Skin epidermis (tissue), 12 donors: ENCODE results near the gene M1AP.

Source experiments
- H3K27ac ChIP-seq, 21 experiments: fragments of 200-600 bp; sonication (generic) in 11 of 21; one replicate each; pipeline ENCODE4 v1.5.0; 2020; ENCODE audit warnings: mild to moderate bottlenecking in 3 of 21, inconsistent platforms in 2 of 21, moderate library complexity in 2 of 21
- H3K4me3 ChIP-seq, 7 experiments: fragments of 200-600 bp; sonication (generic) in 2 of 7; one replicate each; pipeline ENCODE4 v1.5.0; 2020; ENCODE audit warnings: inconsistent platforms in 2 of 7, mild to moderate bottlenecking in 2 of 7, moderate library complexity in 1 of 7

The M1AP gene, protein sequence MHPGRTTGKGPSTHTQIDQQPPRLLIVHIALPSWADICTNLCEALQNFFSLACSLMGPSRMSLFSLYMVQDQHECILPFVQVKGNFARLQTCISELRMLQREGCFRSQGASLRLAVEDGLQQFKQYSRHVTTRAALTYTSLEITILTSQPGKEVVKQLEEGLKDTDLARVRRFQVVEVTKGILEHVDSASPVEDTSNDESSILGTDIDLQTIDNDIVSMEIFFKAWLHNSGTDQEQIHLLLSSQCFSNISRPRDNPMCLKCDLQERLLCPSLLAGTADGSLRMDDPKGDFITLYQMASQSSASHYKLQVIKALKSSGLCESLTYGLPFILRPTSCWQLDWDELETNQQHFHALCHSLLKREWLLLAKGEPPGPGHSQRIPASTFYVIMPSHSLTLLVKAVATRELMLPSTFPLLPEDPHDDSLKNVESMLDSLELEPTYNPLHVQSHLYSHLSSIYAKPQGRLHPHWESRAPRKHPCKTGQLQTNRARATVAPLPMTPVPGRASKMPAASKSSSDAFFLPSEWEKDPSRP

DNA sequence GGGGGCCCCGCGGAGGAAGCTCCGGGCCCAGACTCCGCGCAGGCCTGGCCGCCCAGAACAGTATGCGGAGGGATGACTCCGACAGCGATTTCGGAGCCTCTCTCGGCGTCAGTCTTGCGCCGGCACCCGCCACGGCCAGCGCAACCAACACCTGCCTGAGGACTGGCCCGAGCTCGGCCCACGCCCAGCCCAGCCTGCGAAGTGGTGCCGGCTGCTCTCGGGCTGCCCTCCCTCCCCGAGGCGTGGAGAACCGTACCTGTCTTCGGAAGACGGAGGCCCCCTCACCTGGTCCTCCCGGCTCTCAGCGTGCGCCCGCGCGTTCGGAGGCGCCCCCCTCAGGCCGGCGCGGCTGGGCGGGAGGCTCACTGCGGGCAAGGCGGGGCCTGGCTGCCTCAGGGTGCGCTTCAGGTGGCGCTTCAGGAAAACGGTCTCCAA, at the start of gene M1AP:
TSS of gene M1AP (minus strand) at position 322 of the 435 bp plus-strand sequence. CDS start 8,055 bp downstream, outside the sequence.
- H3K27ac ChIP-seq, result no peak within 1 kb of the TSS
- peak within 1 kb of the TSS in 2 of 7 experiments; percentile 10 to 18 for H3K4me3 ChIP-seq

DNA sequence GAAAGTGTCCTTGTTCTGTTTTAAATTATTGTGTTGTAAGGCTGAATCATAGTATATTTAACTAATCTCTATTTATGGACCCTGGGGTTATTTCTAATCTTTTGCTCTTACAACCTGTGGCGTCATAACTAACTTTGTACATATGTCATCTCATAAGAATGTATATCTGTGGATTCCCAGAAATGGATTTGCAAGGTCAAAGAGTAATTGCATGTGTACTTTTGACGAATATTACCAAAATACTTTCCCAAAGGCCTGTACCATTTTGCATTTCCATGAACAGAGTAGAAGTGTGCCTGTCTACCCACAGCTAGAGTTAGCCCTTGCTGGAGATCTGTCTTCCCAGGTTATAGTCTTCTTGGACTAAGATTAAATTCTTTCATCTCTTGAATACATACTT, 48.7 kb upstream of the M1AP start:
- no peak overlapping the region for H3K4me3 ChIP-seq
- H3K27ac ChIP-seq, result no peak overlapping the region

GRCh38 chr2:74695663-74696062, 47.5 kb upstream of the M1AP start:
- H3K27ac ChIP-seq, result no peak overlapping the region

GRCh38 chr2:74694281-74694680, 46.2 kb upstream of the M1AP start:
- Histone ChIP-seq H3K4me3 (no peak overlapping the region), H3K27ac (no peak overlapping the region)

More at GRCh38 chr2:74695663-74696062, 47.5 kb upstream of the M1AP start:
- H3K4me3 ChIP-seq, result no peak overlapping the region

DNA sequence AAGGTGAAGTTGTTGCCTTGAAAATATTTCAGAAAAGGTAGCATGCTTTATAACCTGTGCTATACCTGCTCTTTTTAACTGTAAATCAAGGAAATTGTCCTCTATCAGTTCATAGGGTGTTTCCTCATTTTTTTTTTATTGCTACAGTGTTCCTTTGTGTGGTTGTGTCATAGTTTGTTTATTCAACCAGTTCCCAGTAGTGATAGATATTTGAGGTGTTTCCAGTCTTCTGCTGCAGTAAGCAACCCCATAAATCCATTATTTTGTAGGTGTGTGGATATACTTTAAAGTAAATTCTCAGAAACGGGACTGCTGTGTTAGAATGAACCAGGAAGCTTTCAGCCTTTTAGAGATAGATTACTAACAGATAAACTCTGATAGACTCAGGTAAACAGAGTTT, 45.5 kb upstream of the M1AP start:
- no peak overlapping the region for H3K4me3 ChIP-seq
- H3K27ac ChIP-seq, result no peak overlapping the region

DNA sequence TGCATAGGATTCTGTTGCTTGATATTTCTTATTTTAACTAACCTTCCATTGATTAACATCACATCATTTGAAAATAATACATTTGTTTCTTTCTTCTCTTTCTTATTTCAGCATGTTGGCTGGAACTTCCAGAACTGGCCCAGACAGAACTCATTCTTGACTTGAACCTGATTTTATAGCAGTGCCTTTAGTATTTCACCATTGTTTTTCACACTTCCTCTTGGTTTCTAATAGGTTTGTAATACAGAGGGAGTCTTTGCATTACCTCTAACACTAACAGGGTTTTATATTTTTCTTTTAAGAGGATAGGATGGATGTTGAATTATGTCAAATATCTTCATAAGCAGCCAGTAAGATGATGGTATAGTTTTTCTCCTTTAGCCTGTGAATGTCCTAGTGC, 45.1 kb upstream of the M1AP start:
- Histone ChIP-seq H3K27ac (no peak overlapping the region), H3K4me3 (no peak overlapping the region)

GRCh38 chr2:74691929-74692328, 43.8 kb upstream of the M1AP start:
- no peak overlapping the region for H3K4me3 ChIP-seq
- H3K27ac ChIP-seq, result no peak overlapping the region

DNA sequence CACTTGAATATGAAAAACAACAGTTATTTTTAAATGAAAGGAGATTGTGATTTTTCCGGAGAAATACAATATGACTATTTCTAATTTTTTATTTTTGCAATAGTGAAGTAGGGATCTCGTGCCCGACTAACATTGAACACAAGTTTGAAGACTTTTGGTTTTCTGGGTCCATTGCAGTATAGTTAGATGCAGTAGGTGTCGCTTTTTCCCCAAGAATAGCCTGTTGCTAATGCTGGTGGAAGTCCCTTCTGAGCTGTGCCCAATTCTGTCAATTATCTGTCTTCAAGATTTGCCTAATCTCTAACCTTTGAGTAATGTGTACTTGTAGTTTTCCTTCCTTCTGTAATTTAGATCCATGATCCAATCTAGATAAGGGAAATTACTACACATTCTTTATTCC, 42.4 kb upstream of the M1AP start:
- Histone ChIP-seq H3K27ac (no peak overlapping the region), H3K4me3 (no peak overlapping the region)

DNA sequence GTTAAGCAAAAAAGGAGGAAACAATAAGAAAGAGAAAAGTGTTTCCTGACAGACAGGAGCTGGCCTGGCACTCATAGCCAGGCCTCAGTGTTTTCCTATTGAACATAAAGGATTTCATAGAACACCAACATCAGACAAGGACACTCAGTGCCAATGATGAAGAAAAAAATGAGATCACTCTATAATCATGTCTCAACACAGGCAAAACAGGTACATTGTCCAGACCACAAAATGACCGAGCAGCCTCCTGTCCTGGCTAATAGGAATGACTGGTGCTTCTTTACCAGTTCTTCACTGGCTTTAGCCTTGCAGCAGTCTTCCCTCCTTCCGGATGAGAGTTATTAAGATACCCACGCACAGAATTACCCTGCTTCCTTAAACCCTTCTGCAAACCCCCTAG, 41.5 kb upstream of the M1AP start:
- H3K27ac ChIP-seq, result no peak overlapping the region
- no peak overlapping the region for H3K4me3 ChIP-seq

GRCh38 chr2:74688881-74689280, 40.8 kb upstream of the M1AP start:
- Histone ChIP-seq H3K4me3 (no peak overlapping the region), H3K27ac (no peak overlapping the region)

- Histone ChIP-seq H3K27ac (no peak overlapping the region), H3K4me3 (no peak overlapping the region)
These were observed 37.3 kb upstream of the M1AP start for GRCh38 chr2:74685408-74685807.

GRCh38 chr2:74682501-74682900, 34.4 kb upstream of the M1AP start:
- no peak overlapping the region for H3K27ac ChIP-seq
- no peak overlapping the region for H3K4me3 ChIP-seq

- Histone ChIP-seq H3K27ac (no peak overlapping the region), H3K4me3 (no peak overlapping the region)
These were observed 31.5 kb upstream of the M1AP start for GRCh38 chr2:74679615-74680014.

DNA sequence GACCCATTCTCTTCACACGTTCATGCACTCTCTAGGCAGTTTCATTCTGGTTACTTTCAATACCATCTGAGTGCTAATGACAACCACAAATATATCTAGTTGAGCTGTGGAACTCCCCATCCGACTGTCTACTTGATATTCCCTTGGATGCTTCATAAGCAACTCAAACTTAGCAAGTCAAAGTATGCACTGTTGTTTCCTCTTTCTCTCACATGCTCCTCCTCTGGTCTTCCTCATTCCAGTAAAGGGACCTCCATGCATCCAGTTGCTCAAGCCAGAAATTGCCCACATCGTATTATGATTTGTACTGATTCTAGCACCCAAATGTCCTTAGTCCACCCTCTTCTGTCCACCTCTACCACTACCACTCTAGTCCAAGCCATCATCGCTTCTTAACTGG, 28.2 kb upstream of the M1AP start:
- no peak overlapping the region for H3K27ac ChIP-seq

DNA sequence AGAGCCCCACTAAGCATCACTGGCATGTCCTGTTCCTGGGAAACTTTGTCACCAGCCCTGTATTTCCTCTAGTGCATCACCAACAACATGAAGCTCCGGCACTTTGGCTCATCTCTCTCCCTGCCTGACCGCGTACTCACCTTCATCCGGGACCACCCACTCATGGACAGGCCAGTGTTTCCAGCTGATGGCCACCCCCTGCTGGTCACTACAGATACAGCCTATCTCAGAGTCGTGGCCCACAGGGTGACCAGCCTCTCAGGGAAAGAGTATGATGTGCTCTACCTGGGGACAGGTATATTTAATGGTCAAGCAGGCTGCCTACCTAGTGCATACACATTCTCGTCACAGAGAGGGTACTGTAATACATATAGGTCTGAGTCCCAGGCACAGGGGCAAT, 27.0 kb upstream of the M1AP start:
- no peak overlapping the region for H3K4me3 ChIP-seq
- no peak overlapping the region for H3K27ac ChIP-seq

More for the DNA sequence above, 28.2 kb upstream of the M1AP start:
- H3K4me3 ChIP-seq, result no peak overlapping the region

DNA sequence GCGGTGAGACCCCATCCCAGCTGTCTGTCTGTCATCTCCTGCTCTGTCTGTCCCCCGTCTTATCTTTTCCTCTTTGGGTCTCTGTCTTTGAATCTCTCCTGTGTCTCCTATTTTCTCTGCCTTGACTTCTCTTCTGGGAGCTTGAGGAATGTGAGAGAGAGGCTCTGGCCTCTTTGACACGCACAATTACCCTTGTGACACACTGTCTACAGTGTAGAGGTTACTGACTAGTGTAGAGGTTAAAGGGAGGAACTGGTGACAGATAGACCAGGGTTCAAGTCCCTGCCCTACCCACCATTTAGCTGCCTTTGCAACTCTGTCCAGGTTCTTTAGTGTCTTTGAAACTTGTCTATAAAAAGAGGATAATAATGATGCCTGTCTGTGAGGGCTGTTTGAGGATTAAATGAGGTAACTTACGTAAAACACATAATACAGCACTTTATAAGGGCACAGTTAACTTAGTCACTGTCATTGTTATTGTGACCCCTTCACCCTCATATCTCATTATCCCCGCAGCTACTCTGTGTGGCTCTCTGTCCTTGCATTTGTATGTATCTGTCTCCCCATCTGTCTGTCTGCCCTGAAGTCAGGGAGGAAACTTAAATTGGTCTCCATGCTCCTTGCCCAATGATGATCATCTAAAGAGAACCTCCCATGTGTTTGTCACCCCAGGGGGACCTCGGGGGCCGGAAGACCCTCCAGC, 25.8 kb upstream of the M1AP start:
- no peak overlapping the region for H3K27ac ChIP-seq

GRCh38 chr2:74671479-74671878, 23.3 kb upstream of the M1AP start:
- H3K27ac ChIP-seq, result no peak overlapping the region
- no peak overlapping the region for H3K4me3 ChIP-seq

More for the DNA sequence above, 25.8 kb upstream of the M1AP start:
- H3K4me3 ChIP-seq, result no peak overlapping the region

DNA sequence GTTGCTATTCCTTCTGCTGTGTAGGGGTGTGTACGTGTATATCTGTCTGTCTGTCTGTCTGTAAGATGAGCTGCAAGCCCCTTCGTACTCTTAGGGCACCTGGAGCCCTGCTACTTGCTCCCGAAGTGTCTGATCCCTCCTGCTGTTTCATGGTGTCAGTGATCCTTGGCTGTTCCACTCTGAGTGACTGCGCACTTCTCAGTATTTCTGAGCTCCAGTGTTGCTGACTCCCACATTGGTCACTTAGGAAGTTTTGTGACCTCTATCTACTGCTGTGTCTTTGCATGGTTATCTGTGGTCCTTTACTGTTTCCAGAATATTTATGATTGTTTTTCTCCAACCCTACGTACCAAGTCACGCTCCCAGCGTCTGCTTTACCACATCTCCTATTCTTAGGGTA, 22.1 kb upstream of the M1AP start:
- H3K27ac ChIP-seq, result no peak overlapping the region
- no peak overlapping the region for H3K4me3 ChIP-seq

GRCh38 chr2:74668087-74668486, 20.0 kb upstream of the M1AP start:
- Histone ChIP-seq H3K27ac (no peak overlapping the region), H3K4me3 (no peak overlapping the region)

GRCh38 chr2:74659462-74659861, 11.3 kb upstream of the M1AP start:
- Histone ChIP-seq H3K27ac (no peak overlapping the region), H3K4me3 (no peak overlapping the region)

DNA sequence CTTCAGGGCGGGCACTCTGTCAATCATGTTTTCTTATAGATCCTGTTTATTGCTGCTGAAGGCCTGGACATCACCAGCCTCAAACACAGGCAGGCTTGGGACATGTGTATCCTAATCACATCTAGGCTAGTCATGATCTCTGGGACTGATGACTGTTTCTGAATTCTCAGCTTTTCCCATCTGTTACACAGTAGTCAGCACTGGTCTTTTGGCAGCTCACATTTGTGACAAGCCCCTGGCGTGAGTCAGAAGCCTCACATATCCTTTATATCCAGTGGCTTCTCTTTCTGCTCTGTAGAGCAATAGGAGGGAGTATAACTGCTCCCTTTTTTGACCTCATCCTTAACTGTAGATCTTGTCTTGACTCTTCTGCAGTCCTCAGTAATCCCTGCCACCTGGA, 10.4 kb upstream of the M1AP start:
- Histone ChIP-seq H3K4me3 (no peak overlapping the region), H3K27ac (no peak overlapping the region)
